ENCODE results near the gene PAQR7.

PAQR7 gene

GRCh38 chr1:25875154-25875855 is at the start of gene PAQR7:
TSS of gene PAQR7 (minus strand) at chr1:25875708. CDS start at chr1:25863839, 11,869 bp downstream.
- FAIRE-seq (no peak), DNase-seq (ENCODE audit: insufficient read length, low spot score) (no peak)
- 0 out of 2 replicates have a peak, but pooled peaks have one; percentile 2 for TF ChIP-seq POLR2A (IDR thresholded peaks at IDR 0.05; ENCODE audit: low read depth, low read length)

GRCh38 chr1:25924454-25924853 is 48.9 kb upstream of the PAQR7 start:
- no peak for FAIRE-seq
- TF ChIP-seq POLR2A (IDR thresholded peaks at IDR 0.05; ENCODE audit: low read depth, low read length), result no peak
- no peak for DNase-seq (ENCODE audit: insufficient read length, low spot score)

GRCh38 chr1:25922971-25923552 is 47.6 kb upstream of the PAQR7 start:
- TF ChIP-seq POLR2A (IDR thresholded peaks at IDR 0.05; ENCODE audit: low read depth, low read length), result no peak
- FAIRE-seq (no peak), DNase-seq (ENCODE audit: insufficient read length, low spot score) (no peak)

- FAIRE-seq (no peak), DNase-seq (ENCODE audit: insufficient read length, low spot score) (no peak)
- TF ChIP-seq POLR2A (IDR thresholded peaks at IDR 0.05; ENCODE audit: low read depth, low read length), result no peak
These were observed 46.8 kb upstream of the PAQR7 start for GRCh38 chr1:25922056-25922970.

GRCh38 chr1:25918615-25919014 is 43.1 kb upstream of the PAQR7 start:
- TF ChIP-seq POLR2A (IDR thresholded peaks at IDR 0.05; ENCODE audit: low read depth, low read length), result no peak
- no peak for FAIRE-seq
- DNase-seq (ENCODE audit: insufficient read length, low spot score), result no peak

- no peak for DNase-seq (ENCODE audit: insufficient read length, low spot score)
These were observed 42.5 kb upstream of the PAQR7 start for GRCh38 chr1:25917996-25918395.

GRCh38 chr1:25916460-25916859 is 41.0 kb upstream of the PAQR7 start:
- no peak for TF ChIP-seq POLR2A (IDR thresholded peaks at IDR 0.05; ENCODE audit: low read depth, low read length)
- FAIRE-seq (no peak), DNase-seq (ENCODE audit: insufficient read length, low spot score) (no peak)

More at GRCh38 chr1:25917996-25918395, 42.5 kb upstream of the PAQR7 start:
- TF ChIP-seq POLR2A (IDR thresholded peaks at IDR 0.05; ENCODE audit: low read depth, low read length), result no peak
- FAIRE-seq, result no peak

- DNase-seq (ENCODE audit: insufficient read length, low spot score) (no peak), FAIRE-seq (no peak)
- TF ChIP-seq POLR2A (IDR thresholded peaks at IDR 0.05; ENCODE audit: low read depth, low read length), result no peak
These were observed 38.8 kb upstream of the PAQR7 start for GRCh38 chr1:25914074-25914995.

GRCh38 chr1:25913206-25913605 is 37.7 kb upstream of the PAQR7 start:
- DNase-seq (ENCODE audit: insufficient read length, low spot score) (no peak), FAIRE-seq (no peak)
- TF ChIP-seq POLR2A (IDR thresholded peaks at IDR 0.05; ENCODE audit: low read depth, low read length), result no peak

GRCh38 chr1:25912076-25912831 is 36.7 kb upstream of the PAQR7 start:
- DNase-seq (ENCODE audit: insufficient read length, low spot score) (peak; percentile 62), FAIRE-seq (peak; percentile 89)
- TF ChIP-seq POLR2A (IDR thresholded peaks at IDR 0.05; ENCODE audit: low read depth, low read length), result no peak

- FAIRE-seq (no peak), DNase-seq (ENCODE audit: insufficient read length, low spot score) (no peak)
- TF ChIP-seq POLR2A (IDR thresholded peaks at IDR 0.05; ENCODE audit: low read depth, low read length), result no peak
These were observed 35.7 kb upstream of the PAQR7 start for GRCh38 chr1:25911162-25911561.

- no peak for DNase-seq (ENCODE audit: insufficient read length, low spot score)
- no peak for TF ChIP-seq POLR2A (IDR thresholded peaks at IDR 0.05; ENCODE audit: low read depth, low read length)
- FAIRE-seq, result no peak
These were observed 33.5 kb upstream of the PAQR7 start for GRCh38 chr1:25909040-25909439.

GRCh38 chr1:25908161-25908560 is 32.7 kb upstream of the PAQR7 start:
- no peak for TF ChIP-seq POLR2A (IDR thresholded peaks at IDR 0.05; ENCODE audit: low read depth, low read length)
- no peak for DNase-seq (ENCODE audit: insufficient read length, low spot score)
- FAIRE-seq, result no peak
